Occipital lobe (tissue), 2 donors: ENCODE results near the gene RPS6KA2. TPM values are rescaled to one million over a fixed set of nuclear protein-coding genes. Genes with fewer than 3 reads are reported as not detected.
A peak's percentile ranks its signal among the peaks of the same experiment; 100 is the strongest.
"Not testable (repeated sequence)": the region's sequence is repeated elsewhere in the genome, so short reads cannot be mapped to it uniquely, and the experiment has no call there.

Experiments used
- DNase-seq: peaks from one replicate; lab custom pipeline; 2025; lab: John Stamatoyannopoulos, UW
- total RNA-seq: library from RNA; depleted of rRNA; stranded (reverse); fragments of >200 nt; gene quantifications from one replicate; pipeline ENCODE4 v1.2.3, GENCODE V29; 2014

The RPS6KA2 gene
- total RNA-seq, 1 donor from 2014 or later = 18.4 TPM

- DNase-seq = no peak
Observed at GRCh38 chr6:166533205-166533824, 93.7 kb downstream of the RPS6KA2 start.

- no peak for DNase-seq
Observed at GRCh38 chr6:166532302-166532701, 94.7 kb downstream of the RPS6KA2 start.

- DNase-seq = no peak
Observed at GRCh38 chr6:166530211-166531095, 96.6 kb downstream of the RPS6KA2 start.

GRCh38 chr6:166529586-166529985, 97.5 kb downstream of the RPS6KA2 start:
- no peak for DNase-seq

- not testable (repeated sequence) for DNase-seq
Observed at GRCh38 chr6:166529058-166529457, 98.0 kb downstream of the RPS6KA2 start.

GRCh38 chr6:166527849-166528248, 99.2 kb downstream of the RPS6KA2 start:
- DNase-seq = no peak

GRCh38 chr6:166526937-166527336, 100.1 kb downstream of the RPS6KA2 start:
- no peak for DNase-seq

- DNase-seq = no peak
Observed at GRCh38 chr6:166525567-166525966, 101.5 kb downstream of the RPS6KA2 start.

- DNase-seq = no peak
Observed at GRCh38 chr6:166523782-166524559, 103.1 kb downstream of the RPS6KA2 start.

GRCh38 chr6:166520905-166521834, 105.9 kb downstream of the RPS6KA2 start:
- no peak for DNase-seq

GRCh38 chr6:166516251-166516884, 110.7 kb downstream of the RPS6KA2 start:
- no peak for DNase-seq

- DNase-seq = peak; percentile 50
Observed at GRCh38 chr6:166515072-166515810, 111.8 kb downstream of the RPS6KA2 start.

- DNase-seq = no peak
Observed at GRCh38 chr6:166514196-166514595, 112.9 kb downstream of the RPS6KA2 start.

GRCh38 chr6:166512567-166512966, 114.5 kb downstream of the RPS6KA2 start:
- DNase-seq = no peak

GRCh38 chr6:166511316-166511715, 115.7 kb downstream of the RPS6KA2 start:
- no peak for DNase-seq

- DNase-seq = no peak
Observed at GRCh38 chr6:166509193-166509592, 117.9 kb downstream of the RPS6KA2 start.

- no peak for DNase-seq
Observed at GRCh38 chr6:166508726-166509125, 118.3 kb downstream of the RPS6KA2 start.

- no peak for DNase-seq
Observed at GRCh38 chr6:166507809-166508564, 119.1 kb downstream of the RPS6KA2 start.

GRCh38 chr6:166507380-166507779, 119.7 kb downstream of the RPS6KA2 start:
- DNase-seq = no peak
